H1 (cell line): ENCODE results near the gene TPD52L2. TPM values are rescaled to one million over a fixed set of nuclear protein-coding genes. Genes with fewer than 3 reads are reported as not detected.

ENCODE experiments used
- CTCF ChIA-PET: fragments of 300-600 bp; sonication (Branson Sonifier 250); formaldehyde crosslinking; loops from one replicate; lab custom pipeline; 2021; ENCODE audit not compliant: partially characterized antibody; lab: Charles Lee
- POLR2A ChIA-PET: fragments of 300-600 bp; sonication (Branson Sonifier 250); formaldehyde crosslinking; loops from one replicate; lab custom pipeline; 2021; ENCODE audit warnings: inconsistent platforms; ENCODE audit not compliant: partially characterized antibody; lab: Charles Lee
- DNase-seq, 2 experiments: peaks; one replicate each; pipeline versions ENCODE4 v3.0.0 to v3.0.0-alpha.2; 2010 to 2022; ENCODE audit warnings: low spot score in 2 of 2, low read depth in 1 of 2, mixed read lengths in 1 of 2
- FAIRE-seq: peaks from 2 replicates; lab custom pipeline; 2011; peaks lifted over from hg19 to GRCh38; lab: Jason Lieb, UNC
- H2AFZ ChIP-seq: 2 replicates; pipeline ENCODE4 v1.8.1; 2012; ENCODE audit warnings: low read length, inconsistent platforms
- H2AK5ac ChIP-seq: 2 replicates; pipeline ENCODE4 v1.6.1; 2013; ENCODE audit warnings: low read depth, low read length
- H2BK120ac ChIP-seq: replicated peaks from 2 replicates; pipeline ENCODE3; 2013; ENCODE audit warnings: low read depth, low read length, inconsistent platforms
- H2BK12ac ChIP-seq: 2 replicates; pipeline ENCODE4 v1.6.1; 2013; ENCODE audit warnings: low read depth, low read length
- H2BK15ac ChIP-seq: 2 replicates; pipeline ENCODE4 v1.6.1; 2013; ENCODE audit warnings: low read length
- H2BK20ac ChIP-seq: 2 replicates; pipeline ENCODE4 v1.6.1; 2013; ENCODE audit warnings: low read length
- H2BK5ac ChIP-seq: 2 replicates; pipeline ENCODE4 v1.6.1; 2013; ENCODE audit warnings: low read depth, low read length
- H3K14ac ChIP-seq: 2 replicates; pipeline ENCODE4 v1.6.1; 2013; ENCODE audit warnings: inconsistent platforms; ENCODE audit not compliant: insufficient read length
- H3K18ac ChIP-seq: 2 replicates; pipeline ENCODE4 v1.6.1; 2013; ENCODE audit warnings: low read length; ENCODE audit errors: extremely low read depth
- H3K23ac ChIP-seq: 2 replicates; pipeline ENCODE4 v1.6.1; 2013; ENCODE audit warnings: inconsistent platforms; ENCODE audit not compliant: insufficient read length
- H3K23me2 ChIP-seq: 2 replicates; pipeline ENCODE4 v1.6.1; 2013; ENCODE audit warnings: low read depth, low read length
- H3K27ac ChIP-seq: 2 replicates; pipeline ENCODE4 v1.6.1; 2011; ENCODE audit warnings: low read depth, low read length, inconsistent platforms
- H3K27me3 ChIP-seq, 4 experiments: replicated peaks in 1 of 4; 1 replicate in 1 of 4; 2 replicates in 3 of 4; pipeline versions ENCODE4 v1.6.1 to v1.8.1; 2011 to 2013; ENCODE audit warnings: low read length in 3 of 4, mild to moderate bottlenecking in 3 of 4, inconsistent platforms in 2 of 4, mixed read lengths in 2 of 4, moderate library complexity in 1 of 4; ENCODE audit not compliant: control insufficient read depth in 3 of 4, insufficient read depth in 3 of 4; ENCODE audit errors: extremely low read depth in 1 of 4
- H3K36me3 ChIP-seq, 4 experiments: 2 replicates each; pipeline versions ENCODE4 v1.6.1 to v1.8.1; 2011 to 2013; ENCODE audit warnings: mild to moderate bottlenecking in 4 of 4, low read length in 3 of 4, moderate library complexity in 2 of 4, control low read depth in 1 of 4, inconsistent platforms in 1 of 4; ENCODE audit not compliant: insufficient read depth in 4 of 4, control insufficient read depth in 2 of 4
- H3K4ac ChIP-seq: replicated peaks from 2 replicates; pipeline ENCODE3; 2013; ENCODE audit warnings: low read length, low read depth, mixed read lengths, inconsistent platforms; ENCODE audit not compliant: insufficient read length
- H3K4me1 ChIP-seq, 4 experiments: replicated peaks in 1 of 4; 1 replicate in 1 of 4; 2 replicates in 3 of 4; pipeline versions ENCODE4 v1.6.1 to v1.8.1; 2011 to 2013; ENCODE audit warnings: low read length in 3 of 4, inconsistent platforms in 2 of 4, mixed read lengths in 1 of 4; ENCODE audit not compliant: insufficient read depth in 4 of 4, control insufficient read depth in 3 of 4
- H3K4me2 ChIP-seq, 2 experiments: 2 replicates each; pipeline versions ENCODE4 v1.6.1 to v1.8.1; 2011 to 2013; ENCODE audit warnings: low read depth in 2 of 2, low read length in 2 of 2, control low read depth in 1 of 2, inconsistent platforms in 1 of 2, mild to moderate bottlenecking in 1 of 2; ENCODE audit not compliant: insufficient read depth in 1 of 2
- H3K4me3 ChIP-seq, 4 experiments: fragments of 200-600, 300-600 bp in 1 of 4; sonication (generic), shearing (Covaris generic), sonication (Bioruptor Twin) in 1 of 4; 2 replicates each; pipeline versions ENCODE4 v1.5.1 to v1.8.1; 2011 to 2016; ENCODE audit warnings: low read length in 4 of 4, low read depth in 3 of 4, control low read depth in 2 of 4, inconsistent platforms in 2 of 4, mild to moderate bottlenecking in 2 of 4, mixed read lengths in 1 of 4, moderate library complexity in 1 of 4; ENCODE audit not compliant: insufficient read depth in 2 of 4; ENCODE audit errors: extremely low read depth in 1 of 4
- H3K56ac ChIP-seq: replicated peaks from 2 replicates; pipeline ENCODE3; 2013; ENCODE audit warnings: low read depth, mild to moderate bottlenecking, mixed read lengths, low read length, inconsistent platforms; ENCODE audit not compliant: insufficient read length
- H3K79me1 ChIP-seq: 2 replicates; pipeline ENCODE4 v1.6.1; 2013; ENCODE audit warnings: low read depth, low read length, control low read depth
- H3K79me2 ChIP-seq, 2 experiments: 2 replicates each; pipeline versions ENCODE4 v1.6.1 to v1.8.1; 2012 to 2013; ENCODE audit warnings: low read length in 2 of 2, mild to moderate bottlenecking in 2 of 2, inconsistent platforms in 1 of 2; ENCODE audit not compliant: insufficient read depth in 2 of 2, control insufficient read depth in 1 of 2
- H3K9ac ChIP-seq, 4 experiments: replicated peaks in 1 of 4; 1 replicate in 1 of 4; 2 replicates in 3 of 4; pipeline versions ENCODE4 v1.6.1 to v1.8.1; 2011 to 2013; ENCODE audit warnings: low read depth in 3 of 4, low read length in 3 of 4, control low read depth in 2 of 4, mild to moderate bottlenecking in 2 of 4, moderate library complexity in 2 of 4, inconsistent platforms in 1 of 4; ENCODE audit errors: extremely low read depth in 1 of 4
- H3K9me3 ChIP-seq, 2 experiments: 2 replicates each; pipeline versions ENCODE4 v1.6.1 to v1.8.1; 2012 to 2013; ENCODE audit warnings: mild to moderate bottlenecking in 2 of 2, moderate library complexity in 2 of 2, control low read depth in 1 of 2, inconsistent platforms in 1 of 2, low read depth in 1 of 2, low read length in 1 of 2, mixed read lengths in 1 of 2; ENCODE audit not compliant: insufficient read depth in 2 of 2
- H4K20me1 ChIP-seq, 2 experiments: replicated peaks in 1 of 2; 2 replicates each; pipeline versions ENCODE3 to v1.8.1; 2011 to 2013; ENCODE audit warnings: inconsistent platforms in 2 of 2, low read length in 2 of 2, mild to moderate bottlenecking in 1 of 2; ENCODE audit not compliant: insufficient read depth in 2 of 2, control insufficient read depth in 1 of 2
- H4K5ac ChIP-seq: 2 replicates; pipeline ENCODE4 v1.6.1; 2013; ENCODE audit warnings: low read length, low read depth, mixed read lengths, inconsistent platforms; ENCODE audit not compliant: insufficient read length
- H4K8ac ChIP-seq: 2 replicates; pipeline ENCODE4 v1.8.0; 2013; ENCODE audit warnings: mild to moderate bottlenecking, moderate library complexity, low read length, inconsistent platforms; ENCODE audit not compliant: insufficient read depth; ENCODE audit errors: extremely low read depth
- H4K91ac ChIP-seq: replicated peaks from 2 replicates; pipeline ENCODE3; 2013; ENCODE audit warnings: low read length, mixed read lengths, inconsistent platforms; ENCODE audit not compliant: insufficient read length
- ASH2L ChIP-seq: fragments of 200-600, 300-600 bp; sonication (generic); IDR thresholded peaks from one replicate; pipeline ENCODE4 v1.7.1; 2017; ENCODE audit warnings: low read length
- RAD21 ChIP-seq, 2 experiments: IDR thresholded peaks in 1 of 2; conservative IDR thresholded peaks in 1 of 2; 2 replicates each; pipeline ENCODE4 v1.6.1; 2011; ENCODE audit warnings: low read depth in 2 of 2, low read length in 2 of 2, improper control_type of control experiment in 1 of 2, inconsistent platforms in 1 of 2, mild to moderate bottlenecking in 1 of 2, moderate library complexity in 1 of 2
- SP2 ChIP-seq: IDR thresholded peaks from 2 replicates; pipeline ENCODE4 v1.6.1; 2012; ENCODE audit warnings: mild to moderate bottlenecking, low read length, inconsistent platforms
- WGBS, 2 experiments: shearing (Covaris generic) in 1 of 2; methylation state at CpG; one replicate each; pipeline versions ENCODE4 v1.1.6 to v1.1.7; 2013 to 2015; ENCODE audit warnings: low lambda C conversion rate in 2 of 2, mixed read lengths in 2 of 2, inconsistent platforms in 1 of 2, low coverage in 1 of 2, missing lambda C conversion rate in 1 of 2; ENCODE audit not compliant: insufficient replicate concordance in 2 of 2, insufficient coverage in 1 of 2, insufficient read length in 1 of 2; ENCODE audit errors: extremely low coverage in 1 of 2, missing lambda C conversion rate in 1 of 2; 5-methylcytosine and 5-hydroxymethylcytosine counted together
- polyA plus RNA-seq, 7 experiments: library from polyadenylated mRNA; depleted of rRNA in 3 of 7; stranded (reverse) in 5 of 7; unstranded in 2 of 7; fragments of >200 nt in 5 of 7; fragments of 200-250 nt in 2 of 7; gene quantifications; 1 replicate in 5 of 7; 2 replicates in 1 of 7; 4 replicates in 1 of 7; pipeline versions ENCODE4 v1.2.1 to v1.2.3, GENCODE V29; 2011 to 2013; ENCODE audit warnings: missing spikeins in 2 of 7, mixed read lengths in 2 of 7
- total RNA-seq: library from RNA; stranded (reverse); fragmentation: NEBNext Ultra II Directional; extraction: Animal tissue kit (Norgen Biotek cat#: 25700); gene quantifications from 2 replicates; pipeline ENCODE4 v1.2.1, GENCODE V29; 2021
- TF ChIP-seq, protein P1 (sequence below), 3 experiments: IDR thresholded peaks; 1 replicate in 2 of 3; 2 replicates in 1 of 3; pipeline versions ENCODE4 v1.5.1 to v1.6.1; 2011; ENCODE audit warnings: low read length in 3 of 3, mild to moderate bottlenecking in 3 of 3, inconsistent platforms in 2 of 3, low read depth in 1 of 3, moderate library complexity in 1 of 3; ENCODE audit not compliant: insufficient read depth in 1 of 3; ENCODE audit errors: control extremely low read depth in 1 of 3

Gene TPD52L2
- total and polyA plus RNA-seq, 2 of the 8 experiments (the other 6 are each of a cell fraction or from before 2014, with no cell fraction given), result 77.1 to 80.2 TPM

GRCh38 chr20:63819224-63819921 lies 45.7 kb upstream of the TPD52L2 start:
- Histone ChIP-seq H3K4me3 (no peak overlapping the region), H3K9ac (no peak overlapping the region)

More at GRCh38 chr20:63819224-63819921, 45.7 kb upstream of the TPD52L2 start:
- FAIRE-seq (no peak), DNase-seq (no peak)
- Histone ChIP-seq H3K18ac (no peak overlapping the region), H3K4ac (no peak overlapping the region), H3K27ac (no peak overlapping the region), H3K9me3 (no peaks in the 10 kb centered on the region; a peak in 1 of 4 replicates), H3K23ac (no peak overlapping the region), H2BK120ac (no peak overlapping the region), H4K5ac (no peak overlapping the region), H3K36me3 (no peaks in the 10 kb centered on the region), H2BK20ac (no peak overlapping the region), H4K8ac (no peak overlapping the region), H3K79me1 (peaks cover 21% of the 10 kb centered on the region), H3K23me2 (no peaks in the 10 kb centered on the region; the same call in 1 of the 2 replicates), H2BK5ac (no peak overlapping the region), H3K14ac (no peak overlapping the region), H3K4me1 (peaks cover 0 to 1% (median 0%) of the 10 kb centered on the region in 4 experiments; a peak in 1 of 7 replicates), H3K79me2 (peaks cover 0 to 56% of the 10 kb centered on the region in 2 experiments; a peak in 2 of 4 replicates), H3K4me2 (no peak overlapping the region), H3K56ac (no peak overlapping the region), H3K27me3 (no peaks in the 10 kb centered on the region), H2AFZ (no peak overlapping the region), H4K20me1 (peaks cover 0 to 14% of the 10 kb centered on the region in 2 experiments), H2AK5ac (no peak overlapping the region), H4K91ac (no peak overlapping the region), H2BK15ac (0 out of 2 replicates have a peak overlapping the region, but pooled peaks have one; percentile 61), H2BK12ac (no peak overlapping the region)
- 83% methylated on average over 24 of the region's 24 CpGs; no CpG with 5 or more reads in 1 of the 2 experiments for WGBS, 2 experiments
- CTCF ChIA-PET, result interaction anchor here (0.6 to 3.2 kb wide), 7 partner anchors 9 to 201 kb away, joined by 3 to 20 read pairs (median 3); no protein-coding TSS in a partner anchor
- TF ChIP-seq ASH2L (no peak), RAD21 (IDR thresholded peaks at IDR 0.05 in 1 of 2, conservative IDR thresholded peaks at IDR 0.05 in 1 of 2; ENCODE audit: low read depth in 2 of 2, low read length in 2 of 2) (peak; percentile 18 to 39; a peak in 2 of 4 replicates), SP2 (no peak)
- TF ChIP-seq, protein P1, sequence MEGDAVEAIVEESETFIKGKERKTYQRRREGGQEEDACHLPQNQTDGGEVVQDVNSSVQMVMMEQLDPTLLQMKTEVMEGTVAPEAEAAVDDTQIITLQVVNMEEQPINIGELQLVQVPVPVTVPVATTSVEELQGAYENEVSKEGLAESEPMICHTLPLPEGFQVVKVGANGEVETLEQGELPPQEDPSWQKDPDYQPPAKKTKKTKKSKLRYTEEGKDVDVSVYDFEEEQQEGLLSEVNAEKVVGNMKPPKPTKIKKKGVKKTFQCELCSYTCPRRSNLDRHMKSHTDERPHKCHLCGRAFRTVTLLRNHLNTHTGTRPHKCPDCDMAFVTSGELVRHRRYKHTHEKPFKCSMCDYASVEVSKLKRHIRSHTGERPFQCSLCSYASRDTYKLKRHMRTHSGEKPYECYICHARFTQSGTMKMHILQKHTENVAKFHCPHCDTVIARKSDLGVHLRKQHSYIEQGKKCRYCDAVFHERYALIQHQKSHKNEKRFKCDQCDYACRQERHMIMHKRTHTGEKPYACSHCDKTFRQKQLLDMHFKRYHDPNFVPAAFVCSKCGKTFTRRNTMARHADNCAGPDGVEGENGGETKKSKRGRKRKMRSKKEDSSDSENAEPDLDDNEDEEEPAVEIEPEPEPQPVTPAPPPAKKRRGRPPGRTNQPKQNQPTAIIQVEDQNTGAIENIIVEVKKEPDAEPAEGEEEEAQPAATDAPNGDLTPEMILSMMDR (IDR thresholded peaks at IDR 0.05; ENCODE audit: control extremely low read depth in 1 of 3, insufficient read depth in 1 of 3, low read depth in 1 of 3, low read length in 3 of 3), result peak; percentile 19 to 35 (median 33); a peak in 3 of 4 replicates
- POLR2A ChIA-PET, result interaction anchor here (1.7 kb wide), 1 partner anchor 11 kb away, joined by 3 read pairs; no protein-coding TSS in a partner anchor
